ENCODE results near the gene KIF26A.
A peak's percentile ranks its signal among the peaks of the same experiment; 100 is the strongest.

Gene KIF26A

GRCh38 chr14:104138098-104138717 lies at the start of gene KIF26A:
Gene KIF26A (plus strand): TSS chr14:104138587. CDS start chr14:104138723, 136 bp downstream.
- DNase-seq, result peak; percentile 29

GRCh38 chr14:104090071-104090748 lies 48.2 kb upstream of the KIF26A start:
- no peak for DNase-seq

- DNase-seq, result no peak
Observed at GRCh38 chr14:104091061-104091926, 47.1 kb upstream of the KIF26A start.

- DNase-seq, result no peak
Observed at GRCh38 chr14:104091927-104092771, 46.2 kb upstream of the KIF26A start.

GRCh38 chr14:104092931-104093365 lies 45.4 kb upstream of the KIF26A start:
- DNase-seq, result no peak

- no peak for DNase-seq
Observed at GRCh38 chr14:104093366-104094055, 44.9 kb upstream of the KIF26A start.

GRCh38 chr14:104094056-104094708 lies 44.2 kb upstream of the KIF26A start:
- no peak for DNase-seq

GRCh38 chr14:104094709-104095425 lies 43.5 kb upstream of the KIF26A start:
- DNase-seq, result peak; percentile 75

GRCh38 chr14:104095426-104096310 lies 42.7 kb upstream of the KIF26A start:
- no peak for DNase-seq

GRCh38 chr14:104096318-104096717 lies 42.1 kb upstream of the KIF26A start:
- DNase-seq, result no peak

- no peak for DNase-seq
Observed at GRCh38 chr14:104096751-104097700, 41.4 kb upstream of the KIF26A start.

GRCh38 chr14:104098272-104099095 lies 39.9 kb upstream of the KIF26A start:
- DNase-seq, result no peak

- DNase-seq, result no peak
Observed at GRCh38 chr14:104099096-104100041, 39.0 kb upstream of the KIF26A start.

GRCh38 chr14:104100171-104101085 lies 38.0 kb upstream of the KIF26A start:
- DNase-seq, result no peak

GRCh38 chr14:104101086-104101621 lies 37.2 kb upstream of the KIF26A start:
- no peak for DNase-seq

Measured in activated CD4-positive, alpha-beta T cell treated with anti-CD3 and anti-CD28 coated beads, Interleukin-10, Interleukin-2, amounts not matched to agents 100 ng/mL and 50 ng/mL, durations not matched to agents 16 hours and 8 hours (primary cell).